ENCODE measurements around the gene STAG3.

The STAG3 gene

DNA sequence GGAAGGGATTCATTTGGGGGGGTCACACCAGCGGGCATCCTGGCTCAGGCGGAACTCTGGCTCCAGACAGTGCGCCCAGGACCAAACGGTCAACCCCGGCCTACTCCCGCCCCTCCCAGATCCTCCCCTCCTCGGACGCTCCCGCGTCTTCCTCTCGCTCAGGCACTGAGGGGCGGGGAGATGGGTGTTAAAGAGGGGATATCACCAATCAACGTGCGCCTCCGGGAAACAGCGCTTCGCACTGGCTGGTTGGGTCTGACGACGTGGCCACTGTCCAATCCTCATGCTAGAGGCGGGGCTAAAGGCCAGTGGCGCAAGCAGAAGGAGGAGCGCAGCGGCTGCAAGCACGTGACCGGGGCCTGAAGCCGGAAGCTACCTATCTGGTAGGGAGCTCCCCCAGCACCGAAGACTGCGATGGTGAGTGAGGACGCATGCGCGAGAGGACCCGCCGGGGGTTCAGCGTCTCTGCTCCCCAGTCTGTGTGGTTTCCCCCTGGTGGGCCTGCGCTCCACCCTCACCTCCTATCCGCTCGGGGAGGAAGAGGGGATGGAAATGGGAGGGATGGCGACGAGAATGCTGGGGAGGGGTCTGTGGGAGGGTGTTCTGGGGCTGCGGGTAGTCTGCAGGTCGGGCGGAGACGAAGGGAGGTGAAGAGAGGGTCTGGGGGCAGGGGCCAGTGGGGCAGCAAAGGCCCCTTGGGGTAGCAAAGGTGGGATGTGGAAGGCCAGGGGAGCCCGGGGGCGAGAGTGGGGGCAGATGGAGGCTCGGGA, 29.0 kb upstream of the STAG3 start, which contains the start of gene LAMTOR4:
Gene LAMTOR4, plus strand, starts transcription at position 360 of the 770 bp plus-strand sequence. Its CDS starts 55 bp downstream, at position 415.
- ChIA-PET CTCF (interaction anchor here (1.3 to 4.5 kb wide), 3 partner anchors 8 to 18 kb away, joined by 3 to 22 read pairs (median 9); no protein-coding TSS in a partner anchor), POLR2A (interaction anchor here (0.6 kb wide), 1 partner anchor 310 kb away, joined by 3 read pairs; no protein-coding TSS in a partner anchor)
- Histone ChIP-seq H3K36me3 (ENCODE audit: control insufficient read depth in 4 of 4, insufficient read depth in 4 of 4, low read length in 3 of 4) (peaks cover 0 to 11% (median 6%) of the 10 kb centered on the region in 4 experiments), H3K9me3 (ENCODE audit: control extremely low read depth in 1 of 5, control insufficient read depth in 4 of 5, insufficient read depth in 2 of 5, low read depth in 1 of 5, low read length in 4 of 5) (no peaks in the 10 kb centered on the region), H3K4me3 (ENCODE audit: control insufficient read depth in 1 of 7, extremely low read depth in 1 of 7, insufficient read depth in 4 of 7, low read depth in 2 of 7, low read length in 6 of 7) (peak within 1 kb of the TSS; percentile 64 to 97 (median 92)), H3K4me1 (ENCODE audit: control extremely low read depth in 1 of 4, control insufficient read depth in 4 of 4, insufficient read depth in 4 of 4, low read length in 3 of 4) (peaks cover 9 to 31% (median 25%) of the 10 kb centered on the region in 4 experiments), H3K27ac (ENCODE audit: insufficient read depth in 1 of 2, low read depth in 1 of 2, low read length in 2 of 2, poor library complexity in 1 of 2, severe bottlenecking in 2 of 2) (peak within 1 kb of the TSS; percentile 70 to 85), H3K27me3 (replicated peaks in 2 of 5; ENCODE audit: control insufficient read depth in 4 of 5, insufficient read depth in 5 of 5, low read length in 4 of 5) (no peaks in the 10 kb centered on the region)
- peak; percentile 98 to 99 (median 99) for DNase-seq
- 0% methylated on average over 33 of the region's 46 CpGs for WGBS (ENCODE audit: insufficient coverage)

GRCh38 chr7:100152404-100152803, 25.3 kb upstream of the STAG3 start:
- H3K36me3 ChIP-seq (ENCODE audit: control insufficient read depth in 4 of 4, insufficient read depth in 4 of 4, low read length in 3 of 4), result peaks cover 4 to 40% (median 27%) of the 10 kb centered on the region in 4 experiments
- H3K9me3 ChIP-seq (ENCODE audit: control extremely low read depth in 1 of 5, control insufficient read depth in 4 of 5, insufficient read depth in 2 of 5, low read depth in 1 of 5, low read length in 4 of 5), result no peaks in the 10 kb centered on the region
- ChIA-PET POLR2A (no interaction called here), CTCF (interaction anchor here (0.7 to 1.0 kb wide), 4 partner anchors 20 to 149 kb away, joined by 3 to 6 read pairs (median 3); no protein-coding TSS in a partner anchor)
- H3K4me1 ChIP-seq (ENCODE audit: control extremely low read depth in 1 of 4, control insufficient read depth in 4 of 4, insufficient read depth in 4 of 4, low read length in 3 of 4), result peaks cover 9 to 45% (median 34%) of the 10 kb centered on the region in 4 experiments
- H3K27me3 ChIP-seq (replicated peaks in 2 of 5; ENCODE audit: control insufficient read depth in 4 of 5, insufficient read depth in 5 of 5, low read length in 4 of 5), result no peaks in the 10 kb centered on the region
- DNase-seq, result peak in 2 of 3 donors; percentile 53 to 67
- no peak overlapping the region for H3K27ac ChIP-seq (ENCODE audit: insufficient read depth in 1 of 2, low read depth in 1 of 2, low read length in 2 of 2, poor library complexity in 1 of 2, severe bottlenecking in 2 of 2)
- H3K4me3 ChIP-seq (ENCODE audit: control insufficient read depth in 1 of 7, extremely low read depth in 1 of 7, insufficient read depth in 4 of 7, low read depth in 2 of 7, low read length in 6 of 7), result no peak overlapping the region

GRCh38 chr7:100152937-100153666, 24.6 kb upstream of the STAG3 start:
- ChIA-PET CTCF (interaction anchor here (0.6 to 1.1 kb wide), 6 partner anchors 14 to 150 kb away, joined by 3 to 6 read pairs (median 3); no protein-coding TSS in a partner anchor), POLR2A (no interaction called here)
- Histone ChIP-seq H3K27ac (ENCODE audit: insufficient read depth in 1 of 2, low read depth in 1 of 2, low read length in 2 of 2, poor library complexity in 1 of 2, severe bottlenecking in 2 of 2) (no peak overlapping the region), H3K36me3 (ENCODE audit: control insufficient read depth in 4 of 4, insufficient read depth in 4 of 4, low read length in 3 of 4) (peaks cover 4 to 40% (median 27%) of the 10 kb centered on the region in 4 experiments), H3K9me3 (ENCODE audit: control extremely low read depth in 1 of 5, control insufficient read depth in 4 of 5, insufficient read depth in 2 of 5, low read depth in 1 of 5, low read length in 4 of 5) (no peaks in the 10 kb centered on the region), H3K27me3 (replicated peaks in 2 of 5; ENCODE audit: control insufficient read depth in 4 of 5, insufficient read depth in 5 of 5, low read length in 4 of 5) (no peaks in the 10 kb centered on the region), H3K4me3 (ENCODE audit: control insufficient read depth in 1 of 7, extremely low read depth in 1 of 7, insufficient read depth in 4 of 7, low read depth in 2 of 7, low read length in 6 of 7) (no peak overlapping the region), H3K4me1 (ENCODE audit: control extremely low read depth in 1 of 4, control insufficient read depth in 4 of 4, insufficient read depth in 4 of 4, low read length in 3 of 4) (peaks cover 9 to 51% (median 39%) of the 10 kb centered on the region in 4 experiments)
- 96% methylated on average over 12 of the region's 18 CpGs for WGBS (ENCODE audit: insufficient coverage)
- DNase-seq, result no peak

DNA sequence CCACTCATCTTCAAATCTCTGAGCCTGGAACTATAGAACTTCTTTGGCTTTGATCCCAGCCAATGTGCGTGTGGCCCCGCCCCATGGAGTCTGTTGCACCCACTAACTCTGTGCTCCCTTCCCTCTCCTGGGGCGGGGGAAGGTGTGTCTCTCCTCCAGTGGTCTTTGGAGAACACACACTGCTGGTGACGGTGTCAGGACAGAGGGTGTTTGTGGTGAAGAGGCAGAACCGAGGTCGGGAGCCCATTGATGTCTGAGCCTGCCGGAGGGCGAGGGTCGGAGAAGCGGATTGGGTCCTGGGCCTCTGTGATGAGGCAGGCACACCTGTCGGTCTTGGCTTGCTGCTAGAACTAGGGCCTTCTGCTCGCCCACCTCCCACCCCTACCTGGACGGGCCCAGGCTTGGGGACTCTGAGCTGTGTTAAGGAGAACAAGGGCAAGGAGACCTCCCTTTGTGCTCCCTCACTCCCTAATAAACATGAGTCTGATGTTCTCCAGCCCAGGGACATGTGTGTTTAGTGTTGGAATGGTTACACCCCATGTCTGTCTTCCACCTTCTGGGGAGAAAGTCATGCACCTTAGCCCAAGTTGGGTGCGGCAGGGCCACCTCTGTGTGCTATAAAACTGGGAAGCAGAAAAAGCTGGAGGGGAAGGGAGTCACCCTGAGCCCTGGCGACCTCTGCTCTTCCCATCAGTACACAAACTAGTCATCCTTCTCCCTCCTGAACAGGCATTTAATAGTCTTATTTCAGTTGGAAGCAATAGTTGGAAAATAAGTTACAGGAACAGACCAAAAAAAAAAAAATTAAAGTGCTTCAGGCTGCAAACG, 23.8 kb upstream of the STAG3 start:
- no peaks in the 10 kb centered on the region for H3K27me3 ChIP-seq (replicated peaks in 2 of 5; ENCODE audit: control insufficient read depth in 4 of 5, insufficient read depth in 5 of 5, low read length in 4 of 5)
- H3K4me1 ChIP-seq (ENCODE audit: control extremely low read depth in 1 of 4, control insufficient read depth in 4 of 4, insufficient read depth in 4 of 4, low read length in 3 of 4), result peaks cover 9 to 49% (median 36%) of the 10 kb centered on the region in 4 experiments
- POLR2A ChIA-PET, result no interaction called here
- H3K9me3 ChIP-seq (ENCODE audit: control extremely low read depth in 1 of 5, control insufficient read depth in 4 of 5, insufficient read depth in 2 of 5, low read depth in 1 of 5, low read length in 4 of 5), result no peaks in the 10 kb centered on the region
- CTCF ChIA-PET, result interaction anchor here (0.6 to 4.6 kb wide), 4 partner anchors 13 to 79 kb away, joined by 3 to 21 read pairs (median 4); no protein-coding TSS in a partner anchor
- no peak for DNase-seq
- no peak overlapping the region for H3K27ac ChIP-seq (ENCODE audit: insufficient read depth in 1 of 2, low read depth in 1 of 2, low read length in 2 of 2, poor library complexity in 1 of 2, severe bottlenecking in 2 of 2)
- H3K4me3 ChIP-seq (ENCODE audit: control insufficient read depth in 1 of 7, extremely low read depth in 1 of 7, insufficient read depth in 4 of 7, low read depth in 2 of 7, low read length in 6 of 7), result no peak overlapping the region
- H3K36me3 ChIP-seq (ENCODE audit: control insufficient read depth in 4 of 4, insufficient read depth in 4 of 4, low read length in 3 of 4), result peaks cover 4 to 40% (median 27%) of the 10 kb centered on the region in 4 experiments
- 89% methylated on average over 10 of the region's 16 CpGs for WGBS (ENCODE audit: insufficient coverage)

DNA sequence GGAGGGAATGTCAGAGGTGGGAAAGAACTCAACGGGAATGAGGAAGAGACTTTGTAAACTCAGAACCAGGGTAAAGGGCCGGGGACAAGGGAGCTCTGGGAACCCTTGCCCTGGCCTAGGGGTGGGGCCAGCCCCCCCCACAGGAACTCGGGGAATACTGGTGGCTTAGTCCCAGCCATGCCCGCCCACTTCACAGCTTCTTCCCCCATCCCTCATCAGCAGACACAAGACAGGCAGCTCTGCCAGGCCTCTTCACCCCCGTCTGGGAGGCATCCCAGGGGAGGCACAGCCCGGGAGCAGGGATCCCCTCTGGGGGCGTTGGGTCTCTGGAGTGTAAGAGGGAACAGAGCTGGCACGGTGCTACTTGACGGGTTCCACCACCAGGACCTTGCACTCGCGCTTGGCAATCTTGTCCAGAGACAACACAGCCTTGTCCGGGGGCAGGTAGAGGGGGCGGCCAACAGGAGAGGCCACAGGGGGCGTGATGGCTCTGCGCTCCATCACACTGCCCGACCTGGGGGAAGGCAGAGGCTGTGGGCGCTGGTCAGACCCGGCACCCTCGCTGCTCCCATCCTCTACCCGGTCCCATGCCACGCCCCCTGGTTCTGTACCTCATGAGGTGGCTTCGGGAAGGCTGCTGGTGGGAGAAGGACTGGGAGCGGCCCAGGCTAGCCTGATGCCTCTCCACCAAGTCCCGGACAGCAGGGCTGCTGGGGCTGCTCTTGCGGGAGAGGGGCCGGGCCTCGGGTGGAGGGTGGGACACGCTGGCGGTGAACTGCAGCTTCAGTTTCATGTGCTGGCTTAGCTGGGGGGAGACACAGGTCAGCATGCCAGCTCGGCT, 22.8 kb upstream of the STAG3 start:
- Histone ChIP-seq H3K4me1 (ENCODE audit: control extremely low read depth in 1 of 4, control insufficient read depth in 4 of 4, insufficient read depth in 4 of 4, low read length in 3 of 4) (peaks cover 9 to 46% (median 31%) of the 10 kb centered on the region in 4 experiments), H3K4me3 (ENCODE audit: control insufficient read depth in 1 of 7, extremely low read depth in 1 of 7, insufficient read depth in 4 of 7, low read depth in 2 of 7, low read length in 6 of 7) (no peak overlapping the region), H3K9me3 (ENCODE audit: control extremely low read depth in 1 of 5, control insufficient read depth in 4 of 5, insufficient read depth in 2 of 5, low read depth in 1 of 5, low read length in 4 of 5) (no peaks in the 10 kb centered on the region), H3K27me3 (replicated peaks in 2 of 5; ENCODE audit: control insufficient read depth in 4 of 5, insufficient read depth in 5 of 5, low read length in 4 of 5) (no peaks in the 10 kb centered on the region), H3K36me3 (ENCODE audit: control insufficient read depth in 4 of 4, insufficient read depth in 4 of 4, low read length in 3 of 4) (peaks cover 4 to 40% (median 27%) of the 10 kb centered on the region in 4 experiments), H3K27ac (ENCODE audit: insufficient read depth in 1 of 2, low read depth in 1 of 2, low read length in 2 of 2, poor library complexity in 1 of 2, severe bottlenecking in 2 of 2) (no peak overlapping the region)
- ChIA-PET CTCF (interaction anchor here (0.7 to 4.6 kb wide), 4 partner anchors 14 to 35 kb away, joined by 3 to 21 read pairs (median 3); no protein-coding TSS in a partner anchor), POLR2A (no interaction called here)
- WGBS (ENCODE audit: insufficient coverage), result 95% methylated on average over 26 of the region's 30 CpGs
- DNase-seq, result no peak

Measured in common myeloid progenitor, CD34-positive (primary cell).